IMR-90 (cell line): Measurements from ENCODE around the gene RAF1. TPM values are rescaled to one million over a fixed set of nuclear protein-coding genes. Genes with fewer than 3 reads are reported as not detected.
"Not testable (repeated sequence)": the region's sequence is repeated elsewhere in the genome, so short reads cannot be mapped to it uniquely, and the experiment has no call there.

Source experiments
- ATAC-seq: fragments of 200-7000 bp; cut with Tn5 transposase; 2 replicates; pipeline ENCODE4 v1.9.1; 2020; ENCODE audit warnings: low read depth, mild to moderate bottlenecking, moderate library complexity
- BruUV-seq: library from RNA; stranded (reverse); fragments of 400-500 nt; replicated peaks from 2 replicates; lab custom pipeline; 2021; lab: Mats Ljungman, UMichigan
- CTCF ChIA-PET: fragments of 300-600 bp; formaldehyde crosslinking; extraction: SDS; loops from one replicate; lab custom pipeline; 2021; ENCODE audit warnings: antibody characterized with exemption; lab: Yijun Ruan, JAX
- POLR2A ChIA-PET: fragments of 300-600 bp; sonication (Branson Sonifier 250); formaldehyde crosslinking; loops from one replicate; lab custom pipeline; 2022; ENCODE audit warnings: antibody characterized with exemption; ENCODE audit not compliant: unreplicated experiment; lab: Charles Lee
- DNase-seq: peaks from one replicate; pipeline ENCODE4 v3.0.0; 2013
- H2AFZ ChIP-seq: replicated peaks from 2 replicates; pipeline ENCODE3; 2013; ENCODE audit warnings: low read length, mild to moderate bottlenecking; ENCODE audit not compliant: poor library complexity
- H2AK5ac ChIP-seq: 2 replicates; pipeline ENCODE4 v1.6.1; 2013; ENCODE audit warnings: low read depth, low read length, inconsistent platforms
- H2AK9ac ChIP-seq: replicated peaks from 2 replicates; pipeline ENCODE3; 2013; ENCODE audit warnings: mild to moderate bottlenecking, low read depth, low read length, moderate library complexity; ENCODE audit not compliant: poor library complexity
- H2BK120ac ChIP-seq: 2 replicates; pipeline ENCODE4 v1.6.1; 2013; ENCODE audit warnings: low read depth, low read length, inconsistent platforms
- H2BK15ac ChIP-seq: 3 replicates; pipeline ENCODE4 v1.6.1; 2013; ENCODE audit warnings: low read depth, low read length, inconsistent platforms
- H2BK20ac ChIP-seq: 2 replicates; pipeline ENCODE4 v1.6.1; 2013; ENCODE audit warnings: low read depth, mild to moderate bottlenecking, inconsistent platforms, low read length, moderate library complexity
- H2BK5ac ChIP-seq: 2 replicates; pipeline ENCODE4 v1.6.1; 2013; ENCODE audit warnings: mild to moderate bottlenecking, low read depth, low read length, inconsistent platforms; ENCODE audit not compliant: poor library complexity, severe bottlenecking
- H3K14ac ChIP-seq: replicated peaks from 2 replicates; pipeline ENCODE4 v1.6.1; 2013; ENCODE audit warnings: low read depth, low read length, inconsistent platforms
- H3K18ac ChIP-seq: 2 replicates; pipeline ENCODE4 v1.6.1; 2013; ENCODE audit warnings: low read depth, low read length, control low read depth
- H3K23ac ChIP-seq: 2 replicates; pipeline ENCODE4 v1.6.1; 2013; ENCODE audit warnings: low read depth, low read length, inconsistent platforms
- H3K27ac ChIP-seq: 2 replicates; pipeline ENCODE4 v1.5.1; 2013; ENCODE audit warnings: mild to moderate bottlenecking, control low read depth, low read length; ENCODE audit not compliant: insufficient read depth
- H3K27me3 ChIP-seq: 2 replicates; pipeline ENCODE4 v1.6.1; 2013; ENCODE audit warnings: low read length; ENCODE audit not compliant: control insufficient read depth, insufficient read depth
- H3K36me3 ChIP-seq: 2 replicates; pipeline ENCODE4 v1.6.1; 2013; ENCODE audit warnings: low read length, mixed read lengths; ENCODE audit not compliant: control insufficient read depth, insufficient read depth
- H3K4ac ChIP-seq: 2 replicates; pipeline ENCODE4 v1.6.1; 2013; ENCODE audit warnings: low read depth, low read length, inconsistent platforms
- H3K4me1 ChIP-seq: 2 replicates; pipeline ENCODE4 v1.6.1; 2013; ENCODE audit warnings: low read length, mixed read lengths; ENCODE audit not compliant: control insufficient read depth, insufficient read depth
- H3K4me2 ChIP-seq: 2 replicates; pipeline ENCODE4 v1.6.1; 2013; ENCODE audit warnings: low read depth, mild to moderate bottlenecking, control low read depth, low read length, moderate library complexity
- H3K4me3 ChIP-seq: 2 replicates; pipeline ENCODE4 v1.5.1; 2013; ENCODE audit warnings: low read depth, mild to moderate bottlenecking, control low read depth, low read length, moderate library complexity; ENCODE audit not compliant: insufficient read depth
- H3K56ac ChIP-seq: 2 replicates; pipeline ENCODE4 v1.6.1; 2013; ENCODE audit warnings: low read length, inconsistent platforms; ENCODE audit not compliant: insufficient read depth; ENCODE audit errors: extremely low read depth
- H3K79me1 ChIP-seq, 2 experiments: 2 replicates each; pipeline ENCODE4 v1.6.1; 2013; ENCODE audit warnings: low read length in 2 of 2, inconsistent platforms in 1 of 2, low read depth in 1 of 2
- H3K9ac ChIP-seq: 2 replicates; pipeline ENCODE4 v1.6.1; 2013; ENCODE audit warnings: low read depth, low read length, control low read depth
- H3K9me1 ChIP-seq: 2 replicates; pipeline ENCODE4 v1.6.1; 2013; ENCODE audit warnings: low read length, inconsistent platforms; ENCODE audit not compliant: insufficient read depth
- H3K9me3 ChIP-seq: 2 replicates; pipeline ENCODE4 v1.6.1; 2013; ENCODE audit warnings: low read length; ENCODE audit not compliant: control insufficient read depth, insufficient read depth
- H4K20me1 ChIP-seq: 2 replicates; pipeline ENCODE4 v1.6.1; 2013; ENCODE audit warnings: low read length, inconsistent platforms; ENCODE audit not compliant: insufficient read depth
- H4K5ac ChIP-seq: 2 replicates; pipeline ENCODE4 v1.6.1; 2013; ENCODE audit warnings: mild to moderate bottlenecking, low read depth, low read length, control low read depth
- H4K8ac ChIP-seq, 2 experiments: 2 replicates each; pipeline ENCODE4 v1.6.1; 2013; ENCODE audit warnings: low read depth in 2 of 2, low read length in 2 of 2, control low read depth in 1 of 2, inconsistent platforms in 1 of 2
- H4K91ac ChIP-seq: 2 replicates; pipeline ENCODE4 v1.6.1; 2013; ENCODE audit warnings: low read depth, low read length, inconsistent platforms; ENCODE audit not compliant: insufficient read depth
- BHLHE40 ChIP-seq: fragments of 150-350 bp; IDR thresholded peaks from 2 replicates; pipeline ENCODE4 v1.6.1; 2016; ENCODE audit warnings: mild to moderate bottlenecking, low read depth, low read length
- CEBPB ChIP-seq: IDR thresholded peaks from 2 replicates; pipeline ENCODE4 v1.6.1; 2012; ENCODE audit warnings: low read depth, low read length, improper control_type of control experiment
- CHD1 ChIP-seq: IDR thresholded peaks from 2 replicates; pipeline ENCODE4 v1.6.1; 2012; ENCODE audit warnings: low read depth, low read length, improper control_type of control experiment
- FOS ChIP-seq: fragments of 150-350 bp; IDR thresholded peaks from 2 replicates; pipeline ENCODE4 v1.6.1; 2016; ENCODE audit warnings: low read depth, low read length
- MAFK ChIP-seq: IDR thresholded peaks from 2 replicates; pipeline ENCODE4 v1.6.1; 2012; ENCODE audit warnings: low read depth, low read length, improper control_type of control experiment
- MAZ ChIP-seq: IDR thresholded peaks from 2 replicates; pipeline ENCODE4 v1.6.1; 2012; ENCODE audit warnings: low read depth, mild to moderate bottlenecking, low read length, improper control_type of control experiment, moderate library complexity, borderline replicate concordance
- POLR2A ChIP-seq: IDR thresholded peaks from 2 replicates; pipeline ENCODE4 v1.6.1; 2012; ENCODE audit warnings: mild to moderate bottlenecking, low read depth, low read length
- RAD21 ChIP-seq: IDR thresholded peaks from 2 replicates; pipeline ENCODE4 v1.6.1; 2012; ENCODE audit warnings: low read length, improper control_type of control experiment
- RCOR1 ChIP-seq: IDR thresholded peaks from 2 replicates; pipeline ENCODE4 v1.6.1; 2012; ENCODE audit warnings: mild to moderate bottlenecking, low read length, improper control_type of control experiment; ENCODE audit not compliant: insufficient replicate concordance
- RFX5 ChIP-seq: IDR thresholded peaks from 2 replicates; pipeline ENCODE4 v1.8.0; 2012; ENCODE audit warnings: low read depth, mild to moderate bottlenecking, low read length, moderate library complexity
- SMC3 ChIP-seq: fragments of 150-350 bp; IDR thresholded peaks from 2 replicates; pipeline ENCODE4 v1.6.1; 2016; ENCODE audit warnings: low read depth, mild to moderate bottlenecking, antibody characterized with exemption, low read length, moderate library complexity
- WGBS, 2 experiments: methylation state at CpG; one replicate each; pipeline versions ENCODE4 v1.1.5 to v1.1.7; 2013; ENCODE audit warnings: missing lambda C conversion rate in 2 of 2; ENCODE audit not compliant: insufficient read length in 1 of 2; ENCODE audit errors: extremely low coverage in 2 of 2; 5-methylcytosine and 5-hydroxymethylcytosine counted together
- dilution Hi-C: fragments of 300-500 bp; cut with HindIII; formaldehyde crosslinking; loops from one replicate; pipeline ENCODE4 v1.14.3; 2018; ENCODE audit warnings: low sequenced_read_pairs; ENCODE audit not compliant: unreplicated experiment
- in situ Hi-C: fragments of 300-500 bp; cut with MboI; formaldehyde crosslinking; loops from 3 replicates; pipeline ENCODE4 v1.14.3; 2019; ENCODE audit warnings: low sequenced_read_pairs, inconsistent platforms, mixed read lengths
- intact Hi-C: fragments of 100-400 bp; cut with micrococcal nuclease; formaldehyde crosslinking; loops from 2 replicates; pipeline ENCODE4 v1.10.0; 2022
- polyA plus RNA-seq, 3 experiments: library from polyadenylated mRNA; depleted of rRNA; stranded (reverse); fragments of >200 nt; gene quantifications; 2 replicates each; pipeline ENCODE4 v1.2.3, GENCODE V29; 2012; ENCODE audit warnings: low replicate concordance in 1 of 3
- total RNA-seq: library from RNA; depleted of rRNA; stranded (reverse); fragments of >200 nt; gene quantifications from 2 replicates; pipeline ENCODE4 v1.2.3, GENCODE V29; 2012

The RAF1 gene
- total and polyA plus RNA-seq, 2 of the 4 experiments (the other 2 are of a cell fraction): 115 to 151 TPM

- Histone ChIP-seq H4K20me1 (peaks cover 91% of the 10 kb centered on the region), H3K4me2 (no peak overlapping the region), H3K27me3 (no peaks in the 10 kb centered on the region), H3K23ac (no peak overlapping the region), H3K18ac (no peak overlapping the region), H3K4ac (no peak overlapping the region), H2BK5ac (no peak overlapping the region), H3K56ac (no peak overlapping the region), H3K9ac (no peak overlapping the region), H3K36me3 (no peaks in the 10 kb centered on the region), H3K79me1 (peaks cover 16 to 64% of the 10 kb centered on the region in 2 experiments), H3K9me1 (peaks cover 20% of the 10 kb centered on the region), H4K91ac (no peak overlapping the region), H2BK15ac (no peak overlapping the region), H4K5ac (no peak overlapping the region), H3K14ac (no peak overlapping the region), H2BK120ac (no peak overlapping the region), H2AK9ac (no peak overlapping the region), H3K9me3 (no peaks in the 10 kb centered on the region), H4K8ac (no peak overlapping the region), H2AFZ (no peak overlapping the region), H2AK5ac (no peak overlapping the region), H3K4me3 (no peak overlapping the region), H2BK20ac (no peak overlapping the region), H3K27ac (no peak overlapping the region), H3K4me1 (peaks cover 12% of the 10 kb centered on the region)
- BruUV-seq: no TSS peak
- intact Hi-C loops (no loop called here), dilution Hi-C loops (no loop called here), in situ Hi-C loops (no loop called here)
- no CpG with 5 or more reads among the region's 4 CpGs for WGBS, 2 experiments
- ChIA-PET POLR2A (no interaction called here), CTCF (no interaction called here)
- TF ChIP-seq RCOR1 (no peak), SMC3 (no peak), POLR2A (no peak), RFX5 (no peak), RAD21 (no peak), CEBPB (no peak), CHD1 (no peak), MAZ (no peak), BHLHE40 (no peak), FOS (no peak), MAFK (no peak)
- ATAC-seq (no peak), DNase-seq (no peak)
These were observed 36.5 kb downstream of the RAF1 start for GRCh38 chr3:12627370-12627769.

- H2BK120ac ChIP-seq, H3K14ac ChIP-seq, H3K18ac ChIP-seq, H3K27ac ChIP-seq, H3K9ac ChIP-seq, H2BK5ac ChIP-seq, in situ Hi-C loops, H3K36me3 ChIP-seq, intact Hi-C loops, H4K8ac ChIP-seq, H3K23ac ChIP-seq, H3K9me3 ChIP-seq, H3K27me3 ChIP-seq, H2AK9ac ChIP-seq, H3K4me2 ChIP-seq, H3K4ac ChIP-seq, H3K4me3 ChIP-seq, H2BK20ac ChIP-seq, H2AFZ ChIP-seq, BruUV-seq, H2AK5ac ChIP-seq, ATAC-seq, H3K56ac ChIP-seq, DNase-seq, H4K5ac ChIP-seq, H4K91ac ChIP-seq, H2BK15ac ChIP-seq, dilution Hi-C loops: not testable (repeated sequence)
- CTCF ChIA-PET: interaction anchor here (0.6 to 0.8 kb wide), 2 partner anchors 10 to 13 kb away, joined by 6 read pairs; no protein-coding TSS in a partner anchor
- POLR2A ChIA-PET: interaction anchor here (0.6 kb wide), 1 partner anchor 54 kb away, joined by 5 read pairs; no protein-coding TSS in a partner anchor
- peaks cover 22% of the 10 kb centered on the region for H3K9me1 ChIP-seq
- H3K4me1 ChIP-seq: peaks cover 14% of the 10 kb centered on the region
- WGBS, 2 experiments: no CpG with 5 or more reads among the region's 3 CpGs
- peaks cover 91% of the 10 kb centered on the region for H4K20me1 ChIP-seq
- peaks cover 6 to 70% of the 10 kb centered on the region in 2 experiments for H3K79me1 ChIP-seq
These were observed 39.0 kb downstream of the RAF1 start for GRCh38 chr3:12624964-12625363.
